ENCODE data around the gene RER1. TPM values are rescaled to one million over a fixed set of nuclear protein-coding genes. Genes with fewer than 3 reads are reported as not detected.

The RER1 gene
- total RNA-seq, 1 donor from 2014 or later, result 61.3 TPM

DNA sequence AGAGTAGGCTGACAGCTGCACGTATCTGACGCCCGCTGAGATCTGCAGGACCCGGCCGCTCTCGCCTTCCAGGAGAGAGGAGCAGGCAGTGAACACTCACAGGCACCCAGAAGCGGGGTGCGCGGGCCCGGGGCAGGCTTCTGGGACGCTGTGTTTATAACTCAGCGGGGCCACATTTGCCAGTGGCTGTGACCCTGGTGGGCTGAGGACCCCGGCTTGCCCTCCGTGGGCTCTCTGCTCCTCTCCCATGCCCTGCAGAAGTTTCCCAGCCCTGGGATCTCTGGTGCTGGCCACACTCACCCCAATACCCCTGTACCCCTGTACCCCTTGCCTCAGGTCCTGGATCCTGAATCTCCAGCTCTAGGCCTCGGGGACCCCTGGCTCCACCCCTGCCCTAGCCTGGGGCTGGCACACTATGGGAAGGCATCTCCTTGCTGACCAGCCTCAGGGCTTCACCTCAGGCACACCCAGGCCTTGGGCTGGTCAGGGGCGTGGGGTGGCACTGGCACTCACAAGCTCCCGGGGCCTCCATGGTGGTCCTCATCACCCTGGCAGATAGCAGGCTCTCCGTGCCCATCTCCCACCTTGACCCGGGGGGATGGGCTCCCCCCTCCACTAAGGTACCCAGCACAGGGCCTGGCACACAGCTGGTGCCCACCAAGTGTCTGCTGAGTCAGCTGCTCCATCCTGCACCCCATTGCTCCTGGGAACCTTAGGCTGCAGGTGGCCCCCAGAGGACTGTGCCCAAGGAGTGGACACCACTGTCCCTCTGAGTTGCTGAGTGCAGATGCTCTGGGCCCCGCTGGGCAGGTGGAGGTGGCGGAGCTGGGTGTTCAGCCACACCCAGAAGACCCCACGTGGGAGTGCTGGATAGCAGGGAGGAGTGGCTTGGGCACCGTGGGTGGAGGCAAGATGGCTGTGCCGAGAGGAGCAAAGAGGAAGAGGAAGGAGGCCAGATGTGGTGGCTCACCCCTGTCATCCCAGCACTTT, 32.7 kb upstream of the RER1 start:
- TF ChIP-seq CTCF (IDR thresholded peaks at IDR 0.05), result no peak
- no peak for DNase-seq (ENCODE audit: low spot score in 2 of 2)
- intact Hi-C loops (cut with DNase I), result no loop called here

DNA sequence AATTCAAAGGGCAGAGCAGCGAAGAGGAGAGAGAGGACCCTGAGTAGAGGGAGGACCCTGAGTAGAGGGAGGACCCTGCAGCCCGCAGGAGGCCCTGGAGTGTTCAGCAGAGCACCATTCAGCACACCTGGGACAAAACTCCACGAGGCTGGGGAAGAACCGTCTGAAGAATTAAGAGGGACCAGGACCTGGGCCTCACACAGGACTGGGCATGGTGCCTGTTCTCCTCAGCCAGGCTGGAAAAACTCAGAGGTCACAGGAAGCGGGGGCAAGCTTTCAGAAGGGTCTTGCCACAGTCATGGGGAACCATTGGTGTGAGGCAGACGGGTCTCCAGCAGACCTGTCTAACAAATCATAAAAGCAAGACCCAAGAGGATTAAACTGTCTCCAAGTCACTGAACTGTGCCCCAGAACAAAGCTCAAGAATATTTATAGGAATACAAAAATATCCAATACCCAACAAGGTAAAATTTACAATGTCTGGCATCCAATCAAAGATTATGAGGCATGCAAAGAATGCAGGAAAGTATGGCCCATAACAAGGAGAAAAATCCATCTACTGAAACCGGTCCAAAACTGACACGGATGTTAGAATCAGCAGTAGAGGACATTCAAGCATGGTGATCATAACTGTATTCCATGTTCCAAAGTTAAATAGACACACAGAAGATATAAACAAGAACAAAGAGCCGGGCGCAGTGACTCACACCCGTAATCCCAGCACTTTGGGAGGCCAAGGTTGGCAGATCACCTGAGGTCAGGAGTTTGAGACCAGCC, 30.9 kb upstream of the RER1 start:
- peaks cover 0 to 10% of the 10 kb centered on the region in 2 donors for H3K9me3 ChIP-seq
- H3K4me3 ChIP-seq, result no peak overlapping the region
- H3K36me3 ChIP-seq, result no peaks in the 10 kb centered on the region
- intact Hi-C loops (cut with DNase I), result no loop called here
- no peaks in the 10 kb centered on the region for H3K27me3 ChIP-seq
- H3K27ac ChIP-seq, result peak overlapping the region in 1 of 2 donors; percentile 42
- H3K4me1 ChIP-seq, result peaks cover 0 to 5% of the 10 kb centered on the region in 2 donors
- DNase-seq (ENCODE audit: low spot score in 2 of 2), result no peak
- no peak for TF ChIP-seq CTCF (IDR thresholded peaks at IDR 0.05)

More for the DNA sequence above, 32.7 kb upstream of the RER1 start:
- no peak overlapping the region for H3K4me3 ChIP-seq
- no peaks in the 10 kb centered on the region for H3K27me3 ChIP-seq
- no peak overlapping the region for H3K27ac ChIP-seq
- peaks cover 0 to 17% of the 10 kb centered on the region in 2 donors for H3K4me1 ChIP-seq
- H3K9me3 ChIP-seq, result peaks cover 0 to 8% of the 10 kb centered on the region in 2 donors
- no peaks in the 10 kb centered on the region for H3K36me3 ChIP-seq

DNA sequence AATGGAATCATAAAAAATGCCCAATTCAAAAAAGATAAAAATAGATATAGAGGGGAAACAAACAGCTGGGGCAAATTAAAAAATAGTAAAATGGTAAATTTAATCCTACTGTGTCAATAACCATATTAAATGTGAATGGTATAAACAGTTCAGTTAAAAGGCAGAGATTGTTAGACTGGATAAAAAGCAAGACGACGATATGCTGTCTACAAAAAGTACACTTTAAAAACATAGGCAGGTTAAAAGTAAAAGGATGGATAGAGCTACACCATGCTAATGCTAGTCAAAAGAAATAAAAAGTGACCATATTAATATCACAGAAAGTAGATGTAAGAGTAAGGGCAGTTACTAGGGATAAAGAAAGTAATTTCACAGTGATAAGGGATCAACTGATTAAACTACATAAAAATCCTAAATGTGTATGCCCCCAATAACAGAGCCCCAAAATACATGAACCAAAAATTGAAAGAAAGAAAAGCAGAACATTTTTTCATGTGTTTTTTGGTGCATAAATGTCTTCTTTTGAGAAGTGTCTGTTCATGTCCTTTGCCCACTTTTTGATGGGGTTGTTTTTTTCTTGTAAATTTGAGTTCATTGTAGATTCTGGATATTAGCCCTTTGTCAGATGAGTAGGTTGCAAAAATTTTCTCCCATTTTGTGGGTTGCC, 27.7 kb upstream of the RER1 start:
- Histone ChIP-seq H3K4me1 (peaks cover 0 to 3% of the 10 kb centered on the region in 2 donors), H3K27ac (no peak overlapping the region), H3K36me3 (no peaks in the 10 kb centered on the region), H3K9me3 (peaks cover 0 to 10% of the 10 kb centered on the region in 2 donors), H3K27me3 (no peaks in the 10 kb centered on the region), H3K4me3 (no peak overlapping the region)
- DNase-seq (ENCODE audit: low spot score in 2 of 2), result no peak
- intact Hi-C loops (cut with DNase I), result no loop called here
- TF ChIP-seq CTCF (IDR thresholded peaks at IDR 0.05), result no peak

GRCh38 chr1:2368053-2368744, 23.4 kb upstream of the RER1 start:
- DNase-seq (ENCODE audit: low spot score in 2 of 2), result no peak
- H3K9me3 ChIP-seq, result peaks cover 0 to 10% of the 10 kb centered on the region in 2 donors

More at GRCh38 chr1:2368053-2368744, 23.4 kb upstream of the RER1 start:
- TF ChIP-seq CTCF (IDR thresholded peaks at IDR 0.05), result no peak
- H3K4me3 ChIP-seq, result no peak overlapping the region
- no peaks in the 10 kb centered on the region for H3K27me3 ChIP-seq
- H3K36me3 ChIP-seq, result peaks cover 0 to 3% of the 10 kb centered on the region in 2 donors
- intact Hi-C loops (cut with DNase I), result no loop called here
- H3K4me1 ChIP-seq, result no peaks in the 10 kb centered on the region
- no peak overlapping the region for H3K27ac ChIP-seq
